SJCRH30 (cell line): ENCODE data around the gene FNIP1. TPM values are rescaled to one million over a fixed set of nuclear protein-coding genes. Genes with fewer than 3 reads are reported as not detected.

ENCODE experiments used
- DNase-seq, 2 experiments: peaks; one replicate each; pipeline ENCODE4 v3.0.0-alpha.2; 2015 to 2020
- H3K27ac ChIP-seq: fragments of 250-450 bp; sonication (Bioruptor Pico); 2 replicates; pipeline ENCODE4 v1.5.1; 2020; ENCODE audit warnings: mild to moderate bottlenecking, moderate library complexity
- H3K27me3 ChIP-seq: fragments of 250-450 bp; sonication (Bioruptor Pico); 2 replicates; pipeline ENCODE4 v1.5.1; 2020; ENCODE audit warnings: mild to moderate bottlenecking, moderate library complexity
- H3K36me3 ChIP-seq: fragments of 250-450 bp; sonication (Bioruptor Pico); 2 replicates; pipeline ENCODE4 v1.5.1; 2020; ENCODE audit warnings: mild to moderate bottlenecking, moderate library complexity
- H3K4me1 ChIP-seq: fragments of 250-450 bp; sonication (Bioruptor Pico); 2 replicates; pipeline ENCODE4 v1.5.1; 2020; ENCODE audit warnings: mild to moderate bottlenecking, moderate library complexity
- H3K4me3 ChIP-seq: fragments of 250-450 bp; sonication (Bioruptor Pico); 2 replicates; pipeline ENCODE4 v1.5.1; 2020; ENCODE audit warnings: mild to moderate bottlenecking, moderate library complexity
- H3K9me3 ChIP-seq: fragments of 250-450 bp; sonication (Bioruptor Pico); replicated peaks from 2 replicates; pipeline ENCODE4 v1.5.1; 2020; ENCODE audit warnings: mild to moderate bottlenecking, moderate library complexity
- total RNA-seq: library from RNA; depleted of rRNA; stranded (reverse); fragments of >200 nt; shearing (Covaris generic); gene quantifications from 2 replicates; pipeline ENCODE4 v1.2.3, GENCODE V29; 2014

FNIP1 gene
- total RNA-seq, 1 experiment from 2014 or later: 28.6 TPM

DNA sequence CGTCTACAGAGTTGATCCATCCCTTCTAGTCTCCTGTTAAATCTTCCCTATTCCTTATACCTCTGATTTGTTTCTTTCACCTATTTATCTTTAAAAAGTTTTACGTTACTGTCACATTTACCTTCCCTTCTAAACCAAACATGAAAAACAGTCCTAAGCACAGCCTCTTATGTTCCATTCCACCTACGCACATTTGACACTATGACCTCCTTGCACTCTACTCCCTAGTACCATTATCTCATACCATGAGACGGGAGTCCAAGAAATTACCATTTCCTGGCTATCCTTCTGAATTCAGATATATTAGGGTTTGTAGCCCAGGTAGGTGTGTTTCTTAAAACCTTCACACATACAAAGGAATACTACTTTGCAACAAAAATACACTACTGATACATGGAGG lies 25.1 kb downstream of the FNIP1 start:
- H3K36me3 ChIP-seq: no peaks in the 10 kb centered on the region
- no peak overlapping the region for H3K27ac ChIP-seq
- no peaks in the 10 kb centered on the region for H3K27me3 ChIP-seq
- no peak overlapping the region for H3K4me3 ChIP-seq
- no peaks in the 10 kb centered on the region for H3K4me1 ChIP-seq
- no peaks in the 10 kb centered on the region for H3K9me3 ChIP-seq
- DNase-seq: no peak

DNA sequence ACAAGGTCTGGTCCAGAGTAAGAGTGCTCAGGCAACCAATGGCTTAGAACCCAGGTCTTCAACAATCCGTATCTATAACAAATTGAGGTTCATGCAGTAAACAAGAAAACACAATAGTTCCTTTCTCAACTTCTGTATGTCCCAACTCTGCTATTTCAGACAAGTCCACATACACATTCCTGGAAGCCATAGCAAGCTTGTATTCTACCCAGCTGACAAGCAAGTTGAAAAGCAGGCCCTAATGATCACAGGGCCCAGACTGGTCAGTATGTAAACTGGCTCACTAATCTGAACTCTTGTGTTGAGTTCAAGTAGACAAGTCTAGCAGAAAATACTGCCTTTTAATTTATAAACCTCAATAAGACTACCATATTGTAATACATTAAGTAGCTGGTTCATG lies 26.9 kb downstream of the FNIP1 start:
- no peak for DNase-seq
- Histone ChIP-seq H3K27ac (no peak overlapping the region), H3K27me3 (no peaks in the 10 kb centered on the region), H3K4me3 (no peak overlapping the region), H3K36me3 (no peaks in the 10 kb centered on the region), H3K9me3 (no peaks in the 10 kb centered on the region), H3K4me1 (no peaks in the 10 kb centered on the region)

DNA sequence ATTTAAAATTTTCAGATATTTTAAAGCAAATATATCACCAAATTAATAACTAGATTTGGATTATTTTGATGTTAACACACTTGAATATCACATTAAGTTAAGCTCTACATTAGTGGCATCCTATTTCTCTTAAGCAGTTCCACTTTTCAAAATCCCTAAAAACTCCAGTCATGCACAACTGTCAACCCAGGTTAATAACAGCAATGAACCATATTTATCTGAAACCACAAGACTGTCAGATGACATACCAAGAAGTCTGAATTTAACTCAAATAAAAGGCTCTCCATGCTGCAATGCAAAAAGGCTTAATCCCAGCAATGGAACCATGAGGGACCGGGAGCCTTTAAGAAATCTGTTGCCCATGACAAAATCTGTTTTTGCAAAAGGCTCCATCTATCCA lies 27.5 kb downstream of the FNIP1 start:
- Histone ChIP-seq H3K27ac (no peak overlapping the region), H3K4me3 (no peak overlapping the region), H3K27me3 (no peaks in the 10 kb centered on the region), H3K4me1 (no peaks in the 10 kb centered on the region), H3K9me3 (no peaks in the 10 kb centered on the region), H3K36me3 (0 out of 2 replicates have a peak, but pooled peaks cover 2% of the 10 kb centered on the region)
- no peak for DNase-seq

DNA sequence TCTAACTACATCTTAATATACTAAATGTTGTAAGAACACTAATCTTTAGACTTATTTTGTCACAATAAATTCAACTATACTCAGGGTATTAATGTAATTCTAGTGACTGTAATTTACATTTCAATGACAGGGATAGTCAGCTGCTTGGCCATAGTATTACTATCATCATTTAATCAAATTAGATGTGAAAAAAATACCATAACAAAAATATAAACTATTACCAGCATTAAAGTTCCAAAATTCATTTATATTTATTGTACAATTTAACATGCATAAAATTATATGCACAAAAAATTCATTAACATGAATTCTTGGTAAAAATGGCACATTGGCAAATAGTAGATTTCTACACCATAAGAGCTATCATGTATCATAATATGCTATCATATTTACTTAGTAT lies 28.9 kb downstream of the FNIP1 start:
- H3K4me1 ChIP-seq: no peaks in the 10 kb centered on the region
- no peak overlapping the region for H3K27ac ChIP-seq
- H3K27me3 ChIP-seq: no peaks in the 10 kb centered on the region
- 0 out of 2 replicates have a peak, but pooled peaks cover 2% of the 10 kb centered on the region for H3K36me3 ChIP-seq
- DNase-seq: no peak
- no peaks in the 10 kb centered on the region for H3K9me3 ChIP-seq
- no peak overlapping the region for H3K4me3 ChIP-seq

DNA sequence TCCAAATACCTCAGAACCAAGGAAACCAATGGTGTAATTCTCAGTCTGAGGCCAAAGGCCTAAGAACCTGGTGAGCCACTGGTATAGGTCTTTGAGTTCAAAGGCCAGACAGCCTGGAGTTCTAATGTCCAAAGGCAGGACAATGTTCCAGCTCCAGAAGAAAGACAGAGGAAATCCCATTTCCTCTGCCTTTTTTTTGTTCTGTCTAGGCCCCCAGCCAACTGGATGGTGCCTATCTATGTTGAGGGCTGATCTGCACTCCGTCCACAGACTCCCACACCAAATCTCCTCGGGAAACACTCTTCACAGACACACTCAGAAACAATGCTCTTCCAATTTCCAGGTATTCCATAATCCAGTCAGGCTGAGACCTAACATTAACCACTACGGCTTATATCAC lies 30.1 kb downstream of the FNIP1 start:
- Histone ChIP-seq H3K4me3 (no peak overlapping the region), H3K4me1 (no peaks in the 10 kb centered on the region), H3K9me3 (no peaks in the 10 kb centered on the region), H3K27ac (no peak overlapping the region), H3K36me3 (0 out of 2 replicates have a peak, but pooled peaks cover 2% of the 10 kb centered on the region), H3K27me3 (no peaks in the 10 kb centered on the region)
- DNase-seq: no peak

DNA sequence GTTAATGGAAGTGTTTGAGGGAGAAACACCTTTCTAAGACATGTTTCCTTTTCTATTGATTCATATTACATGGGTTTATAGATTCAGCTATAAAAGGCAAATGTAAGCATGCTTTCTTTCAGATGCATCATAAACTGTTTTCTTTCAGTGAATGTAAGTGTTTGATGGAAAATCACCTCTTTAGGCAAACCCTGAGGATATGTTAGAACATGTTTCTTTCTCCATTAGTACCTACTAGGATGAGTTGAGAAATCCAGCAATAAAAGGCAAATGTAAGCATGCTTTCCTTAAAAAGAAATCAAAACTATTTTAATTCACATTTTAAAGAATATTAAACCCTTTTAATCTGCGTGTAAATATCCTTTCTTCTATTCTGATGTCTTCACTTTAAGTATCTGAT lies 31.6 kb downstream of the FNIP1 start:
- DNase-seq: no peak
- Histone ChIP-seq H3K36me3 (0 out of 2 replicates have a peak, but pooled peaks cover 2% of the 10 kb centered on the region), H3K27me3 (no peaks in the 10 kb centered on the region), H3K4me3 (no peak overlapping the region), H3K4me1 (no peaks in the 10 kb centered on the region), H3K9me3 (no peaks in the 10 kb centered on the region), H3K27ac (no peak overlapping the region)

DNA sequence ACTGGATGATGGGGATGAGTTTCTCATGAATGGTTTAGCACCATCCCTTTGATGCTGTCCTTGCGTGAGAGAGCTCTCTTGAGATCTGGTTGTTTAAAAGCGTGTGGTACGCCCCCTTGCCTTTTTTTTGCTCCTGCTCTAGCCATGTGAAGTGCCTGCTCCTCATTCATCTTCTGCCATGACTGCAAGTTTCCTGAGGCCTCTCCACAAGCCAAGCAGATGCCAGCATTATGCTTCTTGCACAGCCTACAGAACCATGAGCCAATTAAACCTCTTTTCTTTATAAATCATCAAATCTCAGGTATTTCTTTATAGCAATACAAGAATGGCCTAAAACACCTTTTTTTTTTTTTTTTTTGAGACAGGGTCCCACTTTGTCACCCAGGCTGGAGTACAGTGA lies 32.8 kb downstream of the FNIP1 start:
- no peak for DNase-seq
- no peaks in the 10 kb centered on the region for H3K4me1 ChIP-seq
- no peak overlapping the region for H3K4me3 ChIP-seq
- H3K27ac ChIP-seq: no peak overlapping the region
- H3K27me3 ChIP-seq: no peaks in the 10 kb centered on the region
- no peaks in the 10 kb centered on the region for H3K9me3 ChIP-seq
- 0 out of 2 replicates have a peak, but pooled peaks cover 2% of the 10 kb centered on the region for H3K36me3 ChIP-seq

DNA sequence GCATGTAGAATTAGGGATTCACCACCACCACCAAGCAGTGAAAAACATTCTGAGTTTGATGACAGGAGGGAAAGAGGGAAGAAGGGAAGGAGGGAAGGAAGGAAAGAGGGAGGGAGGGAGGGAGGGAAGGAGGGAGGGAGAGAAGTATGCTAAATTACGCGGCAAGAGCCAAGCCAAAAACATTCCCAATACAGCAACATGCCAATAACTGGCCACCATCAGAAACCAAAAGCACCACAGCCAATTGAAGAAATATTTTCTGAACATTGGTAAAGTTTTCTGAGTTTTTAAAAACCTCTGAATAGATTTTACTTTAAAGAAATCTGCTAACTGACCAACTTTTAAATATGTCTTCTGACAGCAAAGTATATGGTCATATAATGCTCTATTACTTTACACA lies 36.0 kb downstream of the FNIP1 start:
- H3K27me3 ChIP-seq: no peaks in the 10 kb centered on the region
- 0 out of 2 replicates have a peak, but pooled peaks cover 2% of the 10 kb centered on the region for H3K36me3 ChIP-seq
- H3K4me3 ChIP-seq: no peak overlapping the region
- no peak for DNase-seq
- no peaks in the 10 kb centered on the region for H3K9me3 ChIP-seq
- no peak overlapping the region for H3K27ac ChIP-seq
- H3K4me1 ChIP-seq: no peaks in the 10 kb centered on the region

DNA sequence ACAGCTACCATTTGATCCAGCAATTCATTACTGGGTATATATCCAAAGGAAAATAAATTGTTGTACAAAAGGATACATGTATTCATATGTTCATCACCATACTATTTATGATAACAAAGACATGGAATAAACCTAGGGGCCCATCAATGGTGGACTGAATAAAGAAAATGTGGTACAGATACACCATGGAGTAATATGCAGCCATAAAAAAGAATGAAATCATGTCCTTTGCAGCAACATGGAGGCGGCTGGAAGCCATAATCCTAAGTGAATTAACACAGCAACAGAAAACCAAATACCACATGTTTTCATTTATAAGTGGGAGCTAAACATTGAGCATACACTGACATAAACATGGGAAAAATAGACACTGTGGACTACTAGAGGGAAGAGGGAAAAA lies 37.1 kb downstream of the FNIP1 start:
- no peaks in the 10 kb centered on the region for H3K4me1 ChIP-seq
- DNase-seq: no peak
- H3K27me3 ChIP-seq: no peaks in the 10 kb centered on the region
- H3K4me3 ChIP-seq: no peak overlapping the region
- H3K36me3 ChIP-seq: 0 out of 2 replicates have a peak, but pooled peaks cover 2% of the 10 kb centered on the region
- no peaks in the 10 kb centered on the region for H3K9me3 ChIP-seq
- H3K27ac ChIP-seq: no peak overlapping the region

DNA sequence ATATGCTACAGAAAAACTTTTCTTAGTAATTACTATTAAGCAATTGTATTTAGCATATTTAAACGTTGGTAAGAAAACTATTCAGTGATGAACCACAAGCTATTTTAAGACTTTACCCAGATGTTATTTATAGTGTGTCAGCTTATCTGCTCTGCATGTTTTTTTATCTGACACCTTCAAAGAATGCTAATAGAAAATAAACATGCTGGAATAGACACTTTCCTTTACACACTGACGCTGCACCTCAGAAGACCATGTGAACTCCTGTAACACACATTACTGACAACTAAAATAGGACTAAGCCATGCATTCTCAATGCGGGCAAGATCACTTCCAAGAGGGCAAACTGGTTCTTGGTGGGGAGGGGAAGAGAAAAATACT lies 38.3 kb downstream of the FNIP1 start:
- Histone ChIP-seq H3K4me3 (no peak overlapping the region), H3K27me3 (no peaks in the 10 kb centered on the region), H3K36me3 (no peaks in the 10 kb centered on the region), H3K9me3 (no peaks in the 10 kb centered on the region), H3K4me1 (no peaks in the 10 kb centered on the region), H3K27ac (no peak overlapping the region)
- no peak for DNase-seq

DNA sequence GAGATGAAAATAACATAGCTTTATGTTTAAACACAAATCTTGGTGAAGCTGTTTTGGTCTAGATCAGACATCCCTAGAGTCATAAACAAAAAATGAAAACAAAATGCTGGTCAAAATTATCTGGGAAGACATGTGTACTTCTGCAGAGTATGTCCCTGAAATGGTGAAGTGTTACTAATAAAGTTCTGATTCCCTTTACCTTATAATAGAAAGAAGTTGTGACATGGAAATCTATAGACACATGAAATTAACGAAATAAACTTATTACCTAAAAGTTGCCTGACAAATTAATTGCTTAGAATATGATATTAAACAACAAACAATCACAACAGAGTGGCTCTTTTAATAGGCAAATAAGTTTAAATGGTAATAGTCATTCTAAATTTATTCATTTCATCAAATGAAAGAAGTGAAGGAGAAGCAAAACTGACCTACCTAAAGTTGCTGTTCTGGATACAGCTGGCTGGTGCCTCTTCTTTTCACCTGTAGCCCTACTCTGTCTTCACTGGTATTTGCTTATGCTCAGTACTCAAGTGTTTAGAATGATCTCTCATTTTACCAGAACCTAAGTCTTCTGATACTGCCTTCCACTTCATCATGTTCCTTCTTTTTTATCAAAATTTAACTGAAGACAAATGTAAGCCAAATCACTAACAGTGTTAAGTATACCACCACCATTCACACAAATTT lies 38.8 kb downstream of the FNIP1 start:
- Histone ChIP-seq H3K27me3 (no peaks in the 10 kb centered on the region), H3K9me3 (no peaks in the 10 kb centered on the region), H3K4me1 (no peaks in the 10 kb centered on the region), H3K27ac (no peak overlapping the region), H3K36me3 (no peaks in the 10 kb centered on the region), H3K4me3 (no peak overlapping the region)
- no peak for DNase-seq

DNA sequence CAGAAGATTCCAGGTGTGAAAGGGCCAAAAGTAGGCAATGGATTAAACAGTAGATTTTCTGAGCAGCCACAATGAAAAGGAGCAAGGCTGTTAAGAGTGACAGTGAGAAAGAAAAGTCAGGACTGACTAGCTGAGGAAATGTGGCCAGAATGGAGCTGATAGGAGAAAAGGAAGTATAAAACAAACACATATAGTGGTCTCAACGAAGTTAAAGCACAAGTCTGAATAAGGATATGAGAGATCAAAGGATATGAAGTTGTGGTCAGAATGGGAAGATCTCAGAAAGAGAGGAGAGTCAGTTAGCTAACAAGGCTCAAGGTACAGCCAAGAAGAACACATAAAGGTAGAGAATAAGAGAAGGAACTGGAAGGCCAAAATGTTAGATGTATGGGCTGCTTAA lies 39.9 kb downstream of the FNIP1 start:
- Histone ChIP-seq H3K4me3 (no peak overlapping the region), H3K4me1 (no peaks in the 10 kb centered on the region), H3K27me3 (no peaks in the 10 kb centered on the region), H3K27ac (no peak overlapping the region), H3K9me3 (no peaks in the 10 kb centered on the region), H3K36me3 (no peaks in the 10 kb centered on the region)
- no peak for DNase-seq

DNA sequence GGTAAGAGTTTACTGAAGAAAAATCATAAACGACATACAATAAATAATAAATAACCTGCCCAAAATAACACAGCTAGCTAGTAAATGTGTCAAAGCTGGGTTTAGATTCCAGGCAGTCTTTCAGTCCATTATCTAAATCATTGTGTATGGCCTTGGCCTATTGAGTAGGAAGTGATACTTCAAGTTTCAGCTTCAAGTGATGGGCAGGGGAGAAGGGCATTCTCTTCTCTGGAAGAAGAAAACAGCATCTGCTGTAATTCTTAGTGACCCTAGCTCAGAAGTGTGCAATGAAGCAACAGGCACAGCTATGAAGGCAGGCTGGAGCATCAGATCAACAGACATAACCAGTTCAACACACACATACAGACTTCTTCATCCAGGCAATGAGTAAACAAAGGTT lies 42.5 kb downstream of the FNIP1 start:
- H3K27me3 ChIP-seq: no peaks in the 10 kb centered on the region
- no peaks in the 10 kb centered on the region for H3K4me1 ChIP-seq
- no peaks in the 10 kb centered on the region for H3K9me3 ChIP-seq
- DNase-seq: no peak
- no peak overlapping the region for H3K27ac ChIP-seq
- no peak overlapping the region for H3K4me3 ChIP-seq
- no peaks in the 10 kb centered on the region for H3K36me3 ChIP-seq

DNA sequence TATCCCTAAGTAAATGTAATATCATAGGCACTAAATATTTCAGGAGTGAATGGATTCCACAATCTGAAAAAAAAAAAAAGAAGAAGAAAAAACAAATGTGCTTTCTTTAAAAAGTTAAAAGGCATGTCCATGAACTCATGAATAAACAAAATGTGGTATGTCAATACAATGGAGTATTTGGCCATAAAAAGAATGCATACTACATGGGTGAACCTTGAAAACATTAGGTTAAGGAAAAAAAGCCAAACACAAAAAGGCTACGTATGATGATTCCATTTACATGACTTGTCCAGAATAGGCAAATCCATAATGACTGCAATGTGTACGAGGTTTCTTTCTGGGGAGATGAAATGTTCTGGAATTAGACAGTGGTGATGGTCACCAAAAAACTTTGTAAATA lies 45.3 kb downstream of the FNIP1 start:
- no peaks in the 10 kb centered on the region for H3K27me3 ChIP-seq
- H3K36me3 ChIP-seq: no peaks in the 10 kb centered on the region
- no peak for DNase-seq
- H3K27ac ChIP-seq: no peak overlapping the region
- no peak overlapping the region for H3K4me3 ChIP-seq
- H3K9me3 ChIP-seq: no peaks in the 10 kb centered on the region
- no peaks in the 10 kb centered on the region for H3K4me1 ChIP-seq

DNA sequence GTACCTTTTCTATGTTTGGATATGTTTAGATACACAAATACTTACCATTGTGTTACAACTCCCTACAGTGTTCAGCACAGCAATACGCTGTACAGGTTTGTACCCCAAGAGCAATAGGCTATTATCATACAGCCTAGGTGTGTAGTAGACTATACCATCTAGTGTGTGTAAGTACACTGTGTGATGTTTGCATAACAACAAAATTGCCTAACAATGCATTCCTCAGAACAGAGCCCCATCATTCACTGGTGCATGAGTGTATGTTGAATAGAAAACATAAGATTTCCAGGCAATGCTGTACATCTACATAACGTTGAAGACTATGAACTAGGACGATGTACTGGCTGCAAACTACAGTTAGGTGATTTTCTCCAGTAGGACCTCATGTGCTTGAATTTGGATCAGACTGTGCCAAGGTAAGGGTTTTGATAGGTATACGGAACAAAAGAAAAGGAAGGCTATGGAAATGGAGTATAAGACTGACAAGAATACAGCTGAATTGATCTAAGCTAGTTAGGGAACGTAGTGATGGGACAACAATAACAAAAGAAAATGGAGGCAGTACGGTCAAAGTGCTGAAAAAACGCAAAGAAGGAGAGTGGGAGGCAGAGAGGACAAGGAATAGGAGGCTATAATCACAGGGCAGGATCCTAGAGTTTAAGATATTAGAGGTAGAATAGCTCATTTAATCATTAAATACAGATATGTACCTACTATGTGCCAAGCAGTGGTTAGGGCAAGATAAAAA lies 46.9 kb downstream of the FNIP1 start:
- no peaks in the 10 kb centered on the region for H3K27me3 ChIP-seq
- no peak for DNase-seq
- no peak overlapping the region for H3K4me3 ChIP-seq
- H3K9me3 ChIP-seq: no peaks in the 10 kb centered on the region
- no peaks in the 10 kb centered on the region for H3K4me1 ChIP-seq
- no peak overlapping the region for H3K27ac ChIP-seq
- no peaks in the 10 kb centered on the region for H3K36me3 ChIP-seq

DNA sequence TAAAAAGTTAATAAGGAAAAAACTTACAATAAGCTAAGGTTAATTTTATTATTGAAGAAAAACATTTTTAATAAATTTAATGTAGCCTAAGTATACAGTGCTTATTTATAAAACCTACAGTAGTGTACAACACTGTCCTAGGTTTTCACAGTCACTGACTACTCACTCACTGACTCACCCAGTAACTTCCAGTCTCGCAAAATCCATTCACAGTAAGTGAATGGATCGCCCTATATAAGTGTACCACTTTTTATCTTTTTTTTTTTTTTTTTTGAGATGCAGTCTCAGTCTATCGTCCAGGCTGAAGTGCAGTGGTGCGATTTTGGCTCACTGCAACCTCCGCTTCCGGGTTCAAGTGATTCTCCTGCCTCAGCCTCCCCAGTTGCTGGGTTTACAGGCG lies 47.7 kb downstream of the FNIP1 start:
- DNase-seq: no peak
- H3K36me3 ChIP-seq: peaks cover 3% of the 10 kb centered on the region; the same call in 1 of the 2 replicates
- no peak overlapping the region for H3K4me3 ChIP-seq
- no peaks in the 10 kb centered on the region for H3K4me1 ChIP-seq
- H3K27me3 ChIP-seq: no peaks in the 10 kb centered on the region
- H3K27ac ChIP-seq: no peak overlapping the region
- no peaks in the 10 kb centered on the region for H3K9me3 ChIP-seq
